Ectodermal cell (in vitro differentiated cells): ENCODE data around the gene PLPP4.

Source experiments
- H3K27ac ChIP-seq: 2 replicates; pipeline ENCODE4 v1.7.0; 2013; ENCODE audit warnings: mild to moderate bottlenecking, low read depth, low read length; ENCODE audit not compliant: insufficient read depth, poor library complexity, severe bottlenecking
- H3K27me3 ChIP-seq: 2 replicates; pipeline ENCODE4 v1.7.0; 2013; ENCODE audit warnings: mild to moderate bottlenecking, low read length; ENCODE audit not compliant: insufficient read depth, control insufficient read depth, poor library complexity, severe bottlenecking
- H3K36me3 ChIP-seq: one replicate; pipeline ENCODE4 v1.7.0; 2013; ENCODE audit warnings: low read length; ENCODE audit not compliant: control insufficient read depth, insufficient read depth
- H3K4me1 ChIP-seq: one replicate; pipeline ENCODE4 v1.7.0; 2013; ENCODE audit warnings: low read length; ENCODE audit not compliant: control insufficient read depth, insufficient read depth
- H3K4me3 ChIP-seq: 2 replicates; pipeline ENCODE4 v1.7.0; 2013; ENCODE audit warnings: low read depth, low read length, control low read depth; ENCODE audit not compliant: insufficient read depth
- H3K9me3 ChIP-seq: 2 replicates; pipeline ENCODE4 v1.7.0; 2013; ENCODE audit warnings: mild to moderate bottlenecking, low read length, moderate library complexity; ENCODE audit not compliant: control insufficient read depth
- WGBS, 2 experiments: methylation state at CpG; one replicate each; pipeline ENCODE4 v1.1.7; 2013; ENCODE audit warnings: missing lambda C conversion rate in 2 of 2; 5-methylcytosine and 5-hydroxymethylcytosine counted together

Gene PLPP4

DNA sequence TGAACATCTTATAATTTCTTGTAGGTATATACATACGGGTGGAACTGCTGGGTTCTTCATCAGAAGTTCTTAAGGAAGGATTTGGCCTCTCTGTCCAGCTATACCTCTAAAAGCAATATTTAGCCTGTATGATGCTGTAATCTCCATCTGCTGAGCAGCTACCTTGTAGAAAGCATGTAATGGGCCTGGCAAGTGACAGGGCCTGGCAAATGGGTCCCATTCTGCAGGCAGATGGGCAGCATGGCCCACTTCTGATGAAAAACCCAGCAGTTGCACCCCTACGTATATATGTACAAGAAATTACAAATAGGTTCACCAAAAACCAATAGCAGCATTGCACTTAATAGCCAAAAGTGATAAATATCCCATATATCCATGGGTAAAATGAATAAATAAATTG, 9.0 kb downstream of the PLPP4 start:
- no peak overlapping the region for H3K27ac ChIP-seq
- H3K4me1 ChIP-seq: no peaks in the 10 kb centered on the region
- H3K36me3 ChIP-seq: no peaks in the 10 kb centered on the region
- no peak overlapping the region for H3K4me3 ChIP-seq
- H3K27me3 ChIP-seq: peaks cover under 1% of the 10 kb centered on the region
- H3K9me3 ChIP-seq: no peaks in the 10 kb centered on the region
- 97 to 100% methylated on average over 2 of the region's 2 CpGs for WGBS, 2 experiments

DNA sequence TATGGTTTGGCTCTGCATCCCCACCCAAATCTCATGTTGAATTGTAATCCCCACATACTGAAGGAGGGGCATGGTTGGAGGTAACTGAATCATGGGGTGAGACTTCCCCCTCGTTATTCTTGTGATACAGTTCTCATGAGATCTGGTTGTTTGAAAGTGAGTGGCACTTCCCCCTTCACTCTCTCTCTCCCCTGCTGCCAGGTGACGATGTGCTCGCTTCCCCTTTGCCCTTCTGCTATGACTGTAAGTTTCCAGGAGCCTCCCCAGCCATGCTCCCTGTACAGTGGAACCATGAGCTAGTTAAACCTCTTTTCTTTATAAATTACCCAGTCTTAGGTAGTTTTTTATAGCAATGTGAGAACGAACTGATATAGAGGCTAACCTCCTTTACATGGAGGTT, 16.6 kb downstream of the PLPP4 start:
- 78 to 82% methylated on average over 3 of the region's 4 CpGs for WGBS, 2 experiments
- H3K9me3 ChIP-seq: no peaks in the 10 kb centered on the region
- H3K27me3 ChIP-seq: no peaks in the 10 kb centered on the region
- H3K27ac ChIP-seq: no peak overlapping the region
- H3K4me3 ChIP-seq: no peak overlapping the region
- no peaks in the 10 kb centered on the region for H3K36me3 ChIP-seq
- no peaks in the 10 kb centered on the region for H3K4me1 ChIP-seq

DNA sequence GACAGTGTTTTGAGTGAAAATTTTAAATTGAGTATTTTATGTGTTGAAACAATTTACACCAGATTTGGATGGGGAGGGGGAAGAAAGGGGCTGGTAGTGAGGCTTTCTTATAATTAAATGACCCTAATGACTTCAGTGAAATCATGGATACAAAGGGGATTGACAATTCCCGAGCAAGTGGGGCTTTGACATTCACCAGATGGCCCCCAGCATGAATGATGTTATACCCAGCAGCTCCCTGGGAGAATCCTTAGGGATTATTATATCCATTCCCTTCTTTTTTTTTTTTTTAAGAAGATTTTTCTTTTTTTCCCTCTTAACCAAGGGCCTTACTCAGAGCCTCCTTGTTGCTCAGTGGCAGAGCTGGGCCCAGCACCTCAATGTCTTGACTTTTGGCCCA, 17.9 kb downstream of the PLPP4 start:
- no peaks in the 10 kb centered on the region for H3K36me3 ChIP-seq
- no peak overlapping the region for H3K4me3 ChIP-seq
- H3K4me1 ChIP-seq: no peaks in the 10 kb centered on the region
- no peaks in the 10 kb centered on the region for H3K9me3 ChIP-seq
- WGBS, 2 experiments: 80 to 92% methylated on average over 1 of the region's 1 CpG
- no peaks in the 10 kb centered on the region for H3K27me3 ChIP-seq
- no peak overlapping the region for H3K27ac ChIP-seq

DNA sequence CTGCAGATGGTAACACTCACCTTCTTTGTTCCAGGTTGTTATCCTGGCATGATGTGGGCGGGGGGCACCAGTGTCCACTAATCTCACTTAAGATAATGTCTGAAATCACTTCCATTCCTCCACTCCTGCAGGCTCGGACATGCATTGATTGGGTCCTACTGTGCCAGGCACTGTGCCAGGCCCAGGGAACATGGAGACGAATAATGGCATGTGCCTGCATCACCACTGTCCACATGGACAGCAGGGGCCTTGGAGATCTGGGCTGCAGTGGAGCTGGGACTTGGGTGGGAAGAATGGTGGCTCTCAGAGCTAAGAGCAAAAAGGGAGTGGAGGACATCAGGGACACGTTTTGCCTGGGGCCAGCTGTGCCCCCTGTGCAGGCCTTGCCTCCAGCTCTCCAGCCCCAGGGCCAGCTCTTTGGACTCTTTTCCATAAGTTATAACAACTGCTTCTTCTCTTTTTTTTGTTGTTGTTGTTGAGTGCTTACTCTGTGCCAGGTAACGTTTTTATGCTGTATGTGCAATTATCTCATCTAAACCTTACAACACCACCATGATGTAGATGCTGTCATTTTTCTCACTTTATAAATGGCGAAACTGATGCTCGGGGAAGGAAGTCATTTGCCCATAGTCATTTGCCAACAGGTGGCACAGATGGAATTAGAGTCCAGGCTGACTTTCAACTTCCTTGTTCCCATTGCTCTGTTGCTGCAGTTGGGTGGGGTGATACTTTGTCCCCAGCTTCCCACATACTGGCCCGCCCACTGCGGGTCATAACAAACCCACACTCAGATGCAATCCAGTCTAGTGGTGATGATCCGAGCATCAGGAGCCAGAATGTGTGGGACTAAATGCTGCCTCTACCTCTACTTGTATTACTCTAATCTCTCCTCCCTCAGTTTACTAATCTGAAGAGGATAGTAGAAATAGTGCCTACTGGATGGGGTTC, 19.1 kb downstream of the PLPP4 start:
- Histone ChIP-seq H3K36me3 (no peaks in the 10 kb centered on the region), H3K27ac (no peak overlapping the region)

DNA sequence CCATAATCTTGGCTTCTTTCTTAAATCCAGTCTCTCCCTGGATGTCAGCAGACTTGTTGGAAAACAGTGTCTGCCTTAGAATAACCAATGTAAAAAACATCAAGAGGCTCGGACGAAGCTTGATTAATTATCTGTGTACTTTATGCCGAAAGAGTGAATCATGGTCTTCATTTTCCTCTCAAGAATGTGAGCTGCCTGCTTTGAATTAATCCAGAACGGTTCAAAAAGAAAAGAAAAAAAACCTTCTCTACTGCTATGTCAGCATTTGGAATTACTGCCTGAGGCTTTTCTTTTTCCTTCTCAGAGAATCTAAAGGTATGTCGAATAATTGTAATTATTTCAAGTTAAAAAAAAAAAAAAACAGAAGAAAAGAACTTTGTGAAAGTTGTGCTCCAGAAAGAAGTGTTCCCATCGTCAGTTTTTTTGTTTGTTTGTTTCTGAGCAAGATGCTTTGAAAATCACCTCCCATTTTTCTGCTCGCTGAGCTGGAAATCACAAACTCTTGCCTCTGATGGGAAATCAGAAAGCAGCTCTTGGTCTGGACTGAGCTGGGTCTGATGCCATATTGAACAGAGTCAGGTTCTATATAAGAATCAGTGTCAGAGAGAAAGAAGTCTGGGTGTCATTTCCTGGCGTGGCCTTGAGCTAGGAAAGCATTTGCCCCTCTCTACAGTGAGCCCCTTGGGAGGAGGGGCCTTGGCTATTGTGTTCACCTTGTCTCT, 20.2 kb downstream of the PLPP4 start:
- Histone ChIP-seq H3K36me3 (no peaks in the 10 kb centered on the region), H3K27ac (no peak overlapping the region), H3K4me3 (no peak overlapping the region), H3K27me3 (no peaks in the 10 kb centered on the region), H3K4me1 (no peaks in the 10 kb centered on the region), H3K9me3 (no peaks in the 10 kb centered on the region)
- WGBS, 2 experiments: 89% methylated on average over 7 to 8 of the region's 8 CpGs

More for the DNA sequence above, 19.1 kb downstream of the PLPP4 start:
- Histone ChIP-seq H3K9me3 (no peaks in the 10 kb centered on the region), H3K27me3 (no peaks in the 10 kb centered on the region), H3K4me3 (no peak overlapping the region), H3K4me1 (no peaks in the 10 kb centered on the region)
- 88 to 91% methylated on average over 10 of the region's 10 CpGs for WGBS, 2 experiments

DNA sequence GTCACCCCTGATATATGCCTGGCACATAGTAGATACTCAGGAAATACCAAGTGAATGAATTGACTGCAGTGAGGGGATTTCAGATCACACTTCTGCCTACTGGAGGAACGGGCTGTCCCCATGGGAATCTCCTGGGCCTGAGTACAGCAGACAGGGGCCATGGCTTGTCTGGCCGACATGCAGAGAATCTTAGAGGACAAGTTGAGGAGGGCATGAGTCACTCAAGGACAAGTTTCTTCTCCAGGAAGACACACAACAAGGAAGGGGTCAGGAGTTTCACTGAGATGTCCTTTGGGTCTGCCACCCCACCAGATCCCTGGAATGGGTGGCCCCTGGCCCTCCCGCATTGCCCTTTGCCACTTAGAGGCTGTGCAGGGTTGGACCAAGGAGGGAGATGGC, 20.7 kb downstream of the PLPP4 start:
- H3K4me3 ChIP-seq: no peak overlapping the region
- no peaks in the 10 kb centered on the region for H3K9me3 ChIP-seq
- H3K4me1 ChIP-seq: no peaks in the 10 kb centered on the region
- H3K36me3 ChIP-seq: no peaks in the 10 kb centered on the region
- WGBS, 2 experiments: 91 to 92% methylated on average over 3 of the region's 3 CpGs
- H3K27ac ChIP-seq: no peak overlapping the region
- H3K27me3 ChIP-seq: no peaks in the 10 kb centered on the region

DNA sequence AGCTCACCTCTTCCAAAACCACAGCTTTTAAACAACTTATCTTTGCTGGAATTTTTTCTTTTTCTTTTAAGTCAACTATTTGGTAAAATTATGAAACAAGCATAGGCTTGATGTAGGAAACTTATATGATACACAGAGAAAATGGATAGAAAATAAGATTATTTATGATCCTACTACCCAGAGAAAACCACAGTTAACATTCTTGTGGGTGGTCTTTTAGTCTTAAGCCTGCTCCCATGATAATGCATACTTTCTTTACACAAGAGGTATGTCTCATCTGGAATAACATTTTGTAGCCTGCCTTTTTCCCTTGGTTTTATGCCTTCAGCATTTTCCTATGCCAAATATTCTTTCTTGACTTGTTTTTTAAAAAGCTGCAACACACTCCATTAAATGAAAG, 21.4 kb downstream of the PLPP4 start:
- no peak overlapping the region for H3K4me3 ChIP-seq
- H3K27ac ChIP-seq: no peak overlapping the region
- H3K9me3 ChIP-seq: no peaks in the 10 kb centered on the region
- H3K4me1 ChIP-seq: no peaks in the 10 kb centered on the region
- H3K27me3 ChIP-seq: no peaks in the 10 kb centered on the region
- H3K36me3 ChIP-seq: no peaks in the 10 kb centered on the region

DNA sequence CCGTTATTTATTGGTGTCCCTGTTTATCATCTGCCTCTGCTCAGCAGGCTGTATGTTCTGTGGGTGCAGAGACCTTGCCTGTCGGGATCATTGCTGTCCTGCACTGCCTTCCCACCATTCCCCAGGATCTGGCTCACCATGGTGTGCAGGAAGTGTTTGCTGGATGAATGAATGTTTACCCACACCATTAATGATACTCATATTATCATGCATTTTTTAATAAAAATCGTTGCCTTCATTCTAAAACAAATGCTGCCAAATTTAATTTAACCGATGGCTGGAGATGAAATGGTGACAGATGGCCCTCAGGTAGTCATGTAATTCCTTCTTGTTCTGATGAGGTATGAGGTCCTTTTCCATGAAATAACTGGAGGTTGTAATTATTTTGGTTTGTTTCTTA, 22.5 kb downstream of the PLPP4 start:
- Histone ChIP-seq H3K27ac (no peak overlapping the region), H3K27me3 (no peaks in the 10 kb centered on the region), H3K36me3 (no peaks in the 10 kb centered on the region), H3K4me1 (no peaks in the 10 kb centered on the region), H3K9me3 (no peaks in the 10 kb centered on the region), H3K4me3 (no peak overlapping the region)
- 94 to 97% methylated on average over 4 of the region's 4 CpGs for WGBS, 2 experiments

DNA sequence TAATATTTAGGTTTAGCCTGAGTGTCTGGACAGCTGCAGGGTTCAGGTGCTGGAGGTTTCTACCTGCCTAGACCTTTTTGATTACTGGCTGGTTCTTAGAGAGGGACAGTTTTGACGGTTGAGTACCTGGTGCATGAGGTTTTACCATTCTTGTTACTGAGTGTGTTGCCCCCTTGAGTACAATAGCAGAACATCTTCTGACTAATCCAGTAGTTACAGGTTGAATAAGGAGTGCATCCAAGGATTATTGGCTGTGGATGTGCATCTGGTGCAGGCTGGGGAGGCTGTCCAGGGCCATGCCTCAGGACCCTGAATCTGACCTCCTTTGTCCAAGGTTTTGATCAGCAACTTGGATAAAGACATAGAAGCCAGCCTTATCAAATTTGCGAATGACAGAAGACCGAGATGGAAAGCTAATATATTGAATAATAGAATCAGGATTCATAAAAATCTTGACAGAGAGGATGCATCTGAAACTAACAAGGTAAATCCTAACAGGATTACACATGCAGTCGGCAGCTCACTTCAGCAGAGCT, 23.1 kb downstream of the PLPP4 start:
- H3K4me3 ChIP-seq: no peak overlapping the region
- no peaks in the 10 kb centered on the region for H3K4me1 ChIP-seq
- 84 to 85% methylated on average over 4 of the region's 4 CpGs for WGBS, 2 experiments
- no peaks in the 10 kb centered on the region for H3K27me3 ChIP-seq
- H3K36me3 ChIP-seq: no peaks in the 10 kb centered on the region
- no peaks in the 10 kb centered on the region for H3K9me3 ChIP-seq
- no peak overlapping the region for H3K27ac ChIP-seq

DNA sequence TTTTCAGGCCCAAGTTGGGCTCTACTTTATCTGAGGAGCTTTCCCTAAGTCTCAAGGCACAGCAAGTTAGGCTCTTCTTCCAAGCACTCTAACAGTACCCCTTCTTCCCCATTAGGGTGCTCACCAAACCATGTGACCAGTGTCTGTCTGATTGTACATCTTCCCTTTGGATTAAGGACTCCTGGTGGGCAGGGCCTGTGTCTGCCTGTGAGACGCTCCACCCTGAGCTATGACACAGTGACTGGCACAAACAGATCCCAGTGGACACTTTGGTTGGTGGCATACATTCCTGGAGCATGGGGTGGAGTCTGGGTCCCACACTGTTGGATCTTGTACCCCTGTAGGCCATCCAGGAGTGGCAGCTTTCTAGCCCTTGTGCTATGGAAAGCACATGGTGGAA, 23.8 kb downstream of the PLPP4 start:
- Histone ChIP-seq H3K27ac (no peak overlapping the region), H3K9me3 (no peaks in the 10 kb centered on the region), H3K36me3 (no peaks in the 10 kb centered on the region), H3K4me3 (no peak overlapping the region), H3K4me1 (no peaks in the 10 kb centered on the region), H3K27me3 (no peaks in the 10 kb centered on the region)
- WGBS, 2 experiments: 88 to 96% methylated on average over 1 of the region's 1 CpG
